ENCODE results near the gene IPPK.

The IPPK gene

GRCh38 chr9:92564982-92565381 is 104.9 kb downstream of the IPPK start:
- no peak overlapping the region for H2AFZ ChIP-seq (ENCODE audit: low read length)
- H3K27me3 ChIP-seq (replicated peaks; ENCODE audit: insufficient read depth, low read length), result no peaks in the 10 kb centered on the region
- no peaks in the 10 kb centered on the region for H4K20me1 ChIP-seq (ENCODE audit: insufficient read depth, low read length)
- no peaks in the 10 kb centered on the region for H3K9me3 ChIP-seq (replicated peaks; ENCODE audit: insufficient read depth, low read length)
- no peaks in the 10 kb centered on the region for H3K4me1 ChIP-seq (ENCODE audit: low read length)
- DNase-seq, result no peak
- no peak overlapping the region for H3K27ac ChIP-seq (ENCODE audit: low read length)
- no peak for TF ChIP-seq EZH2phosphoT487 (IDR thresholded peaks at IDR 0.05; ENCODE audit: low read length)
- TF ChIP-seq CTCF (IDR thresholded peaks at IDR 0.05; ENCODE audit: low read length), result no peak
- TF ChIP-seq EZH2 (optimal IDR thresholded peaks at IDR 0.05; ENCODE audit: low read depth, low read length), result no peak
- H3K9me2 ChIP-seq (replicated peaks; ENCODE audit: insufficient read depth, low read length), result no peaks in the 10 kb centered on the region
- H3K79me2 ChIP-seq (ENCODE audit: low read length), result no peaks in the 10 kb centered on the region
- H3K9ac ChIP-seq (ENCODE audit: low read length), result no peak overlapping the region
- H3K36me3 ChIP-seq (replicated peaks; ENCODE audit: insufficient read depth, low read length), result no peaks in the 10 kb centered on the region
- no peak overlapping the region for H3K4me2 ChIP-seq (ENCODE audit: low read depth, low read length)
- H3F3A ChIP-seq (ENCODE audit: insufficient read depth, low read length), result peaks cover 6% of the 10 kb centered on the region; the same call in 1 of the 2 replicates
- no peak overlapping the region for H3K4me3 ChIP-seq (ENCODE audit: low read length)

GRCh38 chr9:92564504-92564903 is 105.4 kb downstream of the IPPK start:
- no peak overlapping the region for H3K27ac ChIP-seq (ENCODE audit: low read length)
- no peaks in the 10 kb centered on the region for H3K4me1 ChIP-seq (ENCODE audit: low read length)
- no peak overlapping the region for H2AFZ ChIP-seq (ENCODE audit: low read length)
- H3K4me2 ChIP-seq (ENCODE audit: low read depth, low read length), result no peak overlapping the region
- H3K4me3 ChIP-seq (ENCODE audit: low read length), result no peak overlapping the region
- no peak overlapping the region for H3K9ac ChIP-seq (ENCODE audit: low read length)
- DNase-seq, result no peak
- H3F3A ChIP-seq (ENCODE audit: insufficient read depth, low read length), result peaks cover 6% of the 10 kb centered on the region; the same call in 1 of the 2 replicates
- H3K9me2 ChIP-seq (replicated peaks; ENCODE audit: insufficient read depth, low read length), result no peaks in the 10 kb centered on the region
- no peaks in the 10 kb centered on the region for H3K36me3 ChIP-seq (replicated peaks; ENCODE audit: insufficient read depth, low read length)
- H3K9me3 ChIP-seq (replicated peaks; ENCODE audit: insufficient read depth, low read length), result no peaks in the 10 kb centered on the region
- no peaks in the 10 kb centered on the region for H3K27me3 ChIP-seq (replicated peaks; ENCODE audit: insufficient read depth, low read length)
- no peaks in the 10 kb centered on the region for H4K20me1 ChIP-seq (ENCODE audit: insufficient read depth, low read length)
- H3K79me2 ChIP-seq (ENCODE audit: low read length), result no peaks in the 10 kb centered on the region
- TF ChIP-seq EZH2 (optimal IDR thresholded peaks at IDR 0.05; ENCODE audit: low read depth, low read length) (no peak), CTCF (IDR thresholded peaks at IDR 0.05; ENCODE audit: low read length) (no peak), EZH2phosphoT487 (IDR thresholded peaks at IDR 0.05; ENCODE audit: low read length) (no peak)
